GM19099 (cell line): ENCODE results near the gene EMC9.
A peak's percentile ranks its signal among the peaks of the same experiment; 100 is the strongest.

Source experiments
- POLR2A ChIP-seq: IDR thresholded peaks from 3 replicates; pipeline ENCODE4 v1.6.1; 2011; ENCODE audit warnings: low read depth; ENCODE audit not compliant: insufficient read length; ENCODE audit errors: extremely low read depth

The EMC9 gene

GRCh38 chr14:24131549-24131966 lies 9.8 kb downstream of the EMC9 start:
- TF ChIP-seq POLR2A: no peak

GRCh38 chr14:24130717-24131548 lies 10.5 kb downstream of the EMC9 start:
- TF ChIP-seq POLR2A: no peak

GRCh38 chr14:24130380-24130716 lies 11.0 kb downstream of the EMC9 start, which contains the start of gene FITM1:
FITM1 (plus strand) TSS chr14:24130659; CDS start chr14:24131564, 905 bp downstream.
- TF ChIP-seq POLR2A: no peak

- no peak for TF ChIP-seq POLR2A
Measured at GRCh38 chr14:24129410-24129998, 11.9 kb downstream of the EMC9 start.

- no peak for TF ChIP-seq POLR2A
Measured at GRCh38 chr14:24127673-24128072, 13.7 kb downstream of the EMC9 start.

GRCh38 chr14:24126939-24127338 lies 14.5 kb downstream of the EMC9 start:
- no peak for TF ChIP-seq POLR2A

- peak; percentile 25 for TF ChIP-seq POLR2A
Measured at GRCh38 chr14:24123424-24124417, 17.7 kb downstream of the EMC9 start.

- no peak for TF ChIP-seq POLR2A
Measured at GRCh38 chr14:24122898-24123297, 18.5 kb downstream of the EMC9 start.

- no peak for TF ChIP-seq POLR2A
Measured at GRCh38 chr14:24122416-24122815, 19.0 kb downstream of the EMC9 start.

GRCh38 chr14:24121210-24121609 lies 20.2 kb downstream of the EMC9 start:
- no peak for TF ChIP-seq POLR2A

GRCh38 chr14:24119691-24120090 lies 21.7 kb downstream of the EMC9 start:
- no peak for TF ChIP-seq POLR2A

- no peak for TF ChIP-seq POLR2A
Measured at GRCh38 chr14:24117179-24117578, 24.2 kb downstream of the EMC9 start.

- TF ChIP-seq POLR2A: no peak
Measured at GRCh38 chr14:24116128-24116814, 25.1 kb downstream of the EMC9 start.

GRCh38 chr14:24115422-24116127 lies 25.8 kb downstream of the EMC9 start:
- TF ChIP-seq POLR2A: no peak

GRCh38 chr14:24114532-24115421 lies 26.6 kb downstream of the EMC9 start, which contains the start of the genes DCAF11 and NRL:
DCAF11 (plus strand) TSS chr14:24114777; CDS start chr14:24115595, 818 bp downstream.
NRL (minus strand) TSS chr14:24114949; CDS start chr14:24082848, 32,101 bp downstream.
- TF ChIP-seq POLR2A: peak; percentile 53
